Measurements from ENCODE around the gene RIT2.

DNA sequence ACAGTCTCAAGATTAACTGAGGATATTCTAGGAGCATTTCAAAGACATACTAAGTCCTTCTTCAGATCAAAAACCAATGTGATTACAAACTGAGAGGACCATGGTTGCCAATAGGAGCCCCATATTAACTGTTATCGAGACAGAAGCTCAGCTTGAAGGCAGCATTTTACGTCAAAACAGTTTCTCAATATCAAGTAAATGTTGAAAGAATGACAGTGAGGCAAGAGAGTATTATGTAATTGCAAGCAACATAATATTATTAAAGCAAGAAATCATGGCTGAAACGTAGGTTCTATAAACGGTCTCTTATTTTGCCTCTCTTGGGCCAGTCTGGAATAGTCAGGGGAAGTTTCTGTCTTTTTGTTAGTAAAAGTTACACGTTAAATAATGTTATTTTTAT lies 22.9 kb downstream of the RIT2 start:
- TF ChIP-seq POLR2AphosphoS5 (IDR thresholded peaks at IDR 0.05; ENCODE audit: low read depth, low read length) (no peak), POLR2A (IDR thresholded peaks at IDR 0.05; ENCODE audit: low read depth, low read length) (no peak), TAF1 (IDR thresholded peaks at IDR 0.05; ENCODE audit: low read depth, low read length) (no peak), POU2F2 (IDR thresholded peaks at IDR 0.05; ENCODE audit: low read depth, low read length) (no peak), SPI1 (IDR thresholded peaks at IDR 0.05; ENCODE audit: low read depth, low read length) (no peak), PAX5 (IDR thresholded peaks at IDR 0.05; ENCODE audit: insufficient read depth, low read length, severe bottlenecking) (no peak)

Measured in GM12891 (cell line).